Stimulated activated memory B cell treated with anti-CD40 and anti-IgM and Interleukin-4, amounts not matched to agents 10 μg/mL and 1 μg/mL and 100 μg/mL, for 72 hours (primary cell): ENCODE data around the gene CHIT1.

Source experiments
- ATAC-seq: fragments of 150-1000 bp; cut with Tn5 transposase; 2 replicates; pipeline ENCODE4 v1.10.0; 2021
- H3K27ac Mint-ChIP-seq: one replicate; pipeline ENCODE4 v1.8.0; 2022; ENCODE audit warnings: mild to moderate bottlenecking, mixed read lengths
- H3K27me3 Mint-ChIP-seq: one replicate; pipeline ENCODE4 v1.8.0; 2022; ENCODE audit warnings: mixed read lengths
- H3K36me3 Mint-ChIP-seq: one replicate; pipeline ENCODE4 v1.8.0; 2022; ENCODE audit warnings: mixed read lengths
- H3K4me1 Mint-ChIP-seq: one replicate; pipeline ENCODE4 v1.8.0; 2022; ENCODE audit warnings: mixed read lengths
- H3K4me3 Mint-ChIP-seq: one replicate; pipeline ENCODE4 v1.8.0; 2022; ENCODE audit warnings: mild to moderate bottlenecking, moderate library complexity, mixed read lengths
- H3K9me3 Mint-ChIP-seq: one replicate; pipeline ENCODE4 v1.8.0; 2022; ENCODE audit warnings: mixed read lengths

The CHIT1 gene

GRCh38 chr1:203180611-203181330 is 48.7 kb downstream of the CHIT1 start:
- peaks cover 4% of the 10 kb centered on the region for H3K4me1 Mint-ChIP-seq
- no peaks in the 10 kb centered on the region for H3K9me3 Mint-ChIP-seq
- no peak overlapping the region for H3K4me3 Mint-ChIP-seq
- no peak overlapping the region for H3K27ac Mint-ChIP-seq
- no peak for ATAC-seq
- no peaks in the 10 kb centered on the region for H3K36me3 Mint-ChIP-seq
- H3K27me3 Mint-ChIP-seq = peaks cover 56% of the 10 kb centered on the region

GRCh38 chr1:203179667-203180005 is 49.8 kb downstream of the CHIT1 start:
- Mint-ChIP-seq H3K4me1 (peaks cover 11% of the 10 kb centered on the region), H3K27me3 (peaks cover 57% of the 10 kb centered on the region), H3K27ac (no peak overlapping the region), H3K9me3 (no peaks in the 10 kb centered on the region), H3K4me3 (no peak overlapping the region), H3K36me3 (no peaks in the 10 kb centered on the region)
- no peak for ATAC-seq

- no peaks in the 10 kb centered on the region for H3K9me3 Mint-ChIP-seq
- H3K27me3 Mint-ChIP-seq = peaks cover 57% of the 10 kb centered on the region
- ATAC-seq = no peak
- H3K4me1 Mint-ChIP-seq = peaks cover 13% of the 10 kb centered on the region
- no peak overlapping the region for H3K27ac Mint-ChIP-seq
- H3K36me3 Mint-ChIP-seq = no peaks in the 10 kb centered on the region
- H3K4me3 Mint-ChIP-seq = no peak overlapping the region
Measured at GRCh38 chr1:203178821-203179666, 50.4 kb downstream of the CHIT1 start.

- H3K27me3 Mint-ChIP-seq = peaks cover 66% of the 10 kb centered on the region
- no peaks in the 10 kb centered on the region for H3K9me3 Mint-ChIP-seq
- H3K4me1 Mint-ChIP-seq = peaks cover 21% of the 10 kb centered on the region
- H3K36me3 Mint-ChIP-seq = no peaks in the 10 kb centered on the region
- no peak for ATAC-seq
- H3K4me3 Mint-ChIP-seq = no peak overlapping the region
- no peak overlapping the region for H3K27ac Mint-ChIP-seq
Measured at GRCh38 chr1:203178083-203178482, 51.4 kb downstream of the CHIT1 start.

- Mint-ChIP-seq H3K4me3 (no peak overlapping the region), H3K27me3 (peaks cover 72% of the 10 kb centered on the region), H3K27ac (no peak overlapping the region), H3K4me1 (peaks cover 21% of the 10 kb centered on the region), H3K36me3 (no peaks in the 10 kb centered on the region), H3K9me3 (no peaks in the 10 kb centered on the region)
- ATAC-seq = no peak
Measured at GRCh38 chr1:203177470-203178039, 51.9 kb downstream of the CHIT1 start.

GRCh38 chr1:203177036-203177405 is 52.5 kb downstream of the CHIT1 start:
- Mint-ChIP-seq H3K4me1 (peaks cover 21% of the 10 kb centered on the region), H3K9me3 (no peaks in the 10 kb centered on the region), H3K36me3 (no peaks in the 10 kb centered on the region), H3K27me3 (peaks cover 77% of the 10 kb centered on the region), H3K4me3 (no peak overlapping the region), H3K27ac (no peak overlapping the region)
- no peak for ATAC-seq

- ATAC-seq = no peak
- Mint-ChIP-seq H3K27me3 (peaks cover 83% of the 10 kb centered on the region), H3K27ac (no peak overlapping the region), H3K9me3 (no peaks in the 10 kb centered on the region), H3K4me3 (no peak overlapping the region), H3K4me1 (peaks cover 21% of the 10 kb centered on the region), H3K36me3 (no peaks in the 10 kb centered on the region)
Measured at GRCh38 chr1:203176273-203177035, 53.0 kb downstream of the CHIT1 start.

GRCh38 chr1:203175827-203176241 is 53.6 kb downstream of the CHIT1 start:
- Mint-ChIP-seq H3K4me3 (no peak overlapping the region), H3K27ac (no peak overlapping the region)

GRCh38 chr1:203175237-203175826 is 54.1 kb downstream of the CHIT1 start, which contains the start of gene MYBPH:
Gene MYBPH (minus strand): TSS chr1:203175826. CDS start chr1:203175755, 71 bp downstream.
- H3K27me3 Mint-ChIP-seq = peaks cover 84% of the 10 kb centered on the region
- H3K27ac Mint-ChIP-seq = no peak within 1 kb of the TSS
- no peaks in the 10 kb centered on the region for H3K9me3 Mint-ChIP-seq
- H3K4me1 Mint-ChIP-seq = peaks cover 21% of the 10 kb centered on the region
- no peak for ATAC-seq
- no peak within 1 kb of the TSS for H3K4me3 Mint-ChIP-seq
- H3K36me3 Mint-ChIP-seq = no peaks in the 10 kb centered on the region

More at GRCh38 chr1:203175827-203176241, 53.6 kb downstream of the CHIT1 start:
- Mint-ChIP-seq H3K27me3 (peaks cover 84% of the 10 kb centered on the region), H3K4me1 (peaks cover 21% of the 10 kb centered on the region), H3K9me3 (no peaks in the 10 kb centered on the region), H3K36me3 (no peaks in the 10 kb centered on the region)
- ATAC-seq = peak; percentile 32

- no peaks in the 10 kb centered on the region for H3K36me3 Mint-ChIP-seq
Measured at GRCh38 chr1:203174324-203174985, 55.0 kb downstream of the CHIT1 start.

GRCh38 chr1:203173566-203173965 is 55.9 kb downstream of the CHIT1 start:
- peak; percentile 80 for ATAC-seq
- no peaks in the 10 kb centered on the region for H3K9me3 Mint-ChIP-seq
- peaks cover 74% of the 10 kb centered on the region for H3K27me3 Mint-ChIP-seq
- no peak overlapping the region for H3K4me3 Mint-ChIP-seq
- H3K36me3 Mint-ChIP-seq = no peaks in the 10 kb centered on the region
- H3K4me1 Mint-ChIP-seq = peaks cover 21% of the 10 kb centered on the region
- no peak overlapping the region for H3K27ac Mint-ChIP-seq

More at GRCh38 chr1:203174324-203174985, 55.0 kb downstream of the CHIT1 start:
- H3K27me3 Mint-ChIP-seq = peaks cover 77% of the 10 kb centered on the region
- ATAC-seq = no peak
- H3K27ac Mint-ChIP-seq = no peak overlapping the region
- no peaks in the 10 kb centered on the region for H3K9me3 Mint-ChIP-seq
- no peak overlapping the region for H3K4me3 Mint-ChIP-seq
- H3K4me1 Mint-ChIP-seq = peaks cover 21% of the 10 kb centered on the region

GRCh38 chr1:203173011-203173555 is 56.4 kb downstream of the CHIT1 start:
- Mint-ChIP-seq H3K4me1 (peaks cover 21% of the 10 kb centered on the region), H3K4me3 (no peak overlapping the region), H3K36me3 (no peaks in the 10 kb centered on the region), H3K27me3 (peaks cover 74% of the 10 kb centered on the region), H3K9me3 (no peaks in the 10 kb centered on the region), H3K27ac (no peak overlapping the region)
- ATAC-seq = no peak

- H3K36me3 Mint-ChIP-seq = no peaks in the 10 kb centered on the region
- no peak for ATAC-seq
- no peaks in the 10 kb centered on the region for H3K9me3 Mint-ChIP-seq
- peaks cover 21% of the 10 kb centered on the region for H3K4me1 Mint-ChIP-seq
- H3K4me3 Mint-ChIP-seq = no peak overlapping the region
- peaks cover 73% of the 10 kb centered on the region for H3K27me3 Mint-ChIP-seq
- no peak overlapping the region for H3K27ac Mint-ChIP-seq
Measured at GRCh38 chr1:203172184-203173010, 57.1 kb downstream of the CHIT1 start.
